Testis (tissue), 2 donors: Measurements from ENCODE around the gene C6orf15.

Source experiments
- CTCF ChIP-seq, 3 experiments: fragments of 450-650 bp in 2 of 3; fragments of 200-600 bp in 1 of 3; sonication (generic) in 1 of 3; IDR thresholded peaks; one replicate each; pipeline ENCODE4 v1.5.1; 2016 to 2019; ENCODE audit warnings: antibody characterized with exemption in 3 of 3, mild to moderate bottlenecking in 2 of 3, moderate library complexity in 1 of 3
- POLR2A ChIP-seq: fragments of 450-650 bp; IDR thresholded peaks from one replicate; pipeline ENCODE4 v1.6.1; 2017; ENCODE audit warnings: antibody characterized with exemption, mild to moderate bottlenecking, moderate library complexity

DNA sequence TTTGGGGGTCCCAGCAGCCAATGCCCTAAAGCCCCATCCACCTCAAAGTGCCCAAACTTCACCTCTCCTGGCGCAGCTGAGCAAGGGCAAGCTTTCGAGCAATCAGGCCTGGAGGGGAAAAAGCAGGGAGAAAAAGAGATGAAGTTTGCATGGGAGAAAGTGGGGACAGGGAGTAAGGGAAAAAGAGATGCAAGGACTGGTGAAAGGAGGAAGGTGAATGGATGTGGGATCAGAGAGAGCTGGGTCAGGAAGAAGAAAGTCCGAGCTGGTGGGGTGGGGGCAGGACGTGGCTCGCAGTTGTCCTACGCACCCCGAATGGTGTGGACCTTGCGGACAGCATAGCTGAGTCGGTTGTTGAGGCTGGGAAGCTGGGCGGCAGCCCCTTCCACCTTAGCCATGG lies 33.0 kb upstream of the C6orf15 start:
- TF ChIP-seq CTCF (IDR thresholded peaks at IDR 0.05) (no peak), POLR2A (no peak)
